Stimulated activated CD4-positive, alpha-beta T cell treated with anti-CD3 and anti-CD28 coated beads, Interleukin-12 subunit alpha, Interleukin-12 subunit beta, amount 100 ng/mL, for 24 hours (primary cell): ENCODE measurements around the gene JADE1.

ENCODE experiments used
- DNase-seq, 2 experiments: peaks; one replicate each; pipeline ENCODE4 v3.0.0-alpha.2; 2020; ENCODE audit warnings: low read depth in 2 of 2

Gene JADE1

DNA sequence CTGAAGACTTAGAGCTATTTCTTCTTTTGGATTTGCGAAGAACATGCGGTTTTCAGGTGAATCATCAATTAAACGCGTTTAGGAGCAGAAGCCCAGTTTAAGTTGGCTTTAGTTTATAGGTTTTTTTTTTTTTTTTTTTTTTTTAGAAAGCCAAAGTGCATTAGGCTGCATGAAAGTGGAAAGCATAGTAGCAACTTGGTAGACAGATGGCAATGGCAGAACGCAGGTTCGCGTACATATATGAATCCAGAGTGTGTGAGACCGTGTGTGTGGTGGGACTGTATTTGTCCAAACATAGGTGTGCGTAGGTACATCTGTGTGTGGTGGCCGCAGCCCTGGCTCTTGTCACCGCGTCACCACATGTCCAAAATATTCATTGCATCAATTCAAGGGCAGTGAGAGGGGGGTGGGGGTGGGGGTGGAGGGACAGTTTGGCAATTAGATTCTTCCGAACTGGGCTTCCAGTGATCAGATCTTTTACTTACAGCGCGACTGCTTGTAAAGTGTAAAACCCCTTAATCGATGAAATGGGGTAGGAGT is 901 bp downstream of the JADE1 start:
- no peak for DNase-seq

GRCh38 chr4:128810871-128811570 is 1.5 kb downstream of the JADE1 start:
- DNase-seq, result peak; percentile 70 to 73

DNA sequence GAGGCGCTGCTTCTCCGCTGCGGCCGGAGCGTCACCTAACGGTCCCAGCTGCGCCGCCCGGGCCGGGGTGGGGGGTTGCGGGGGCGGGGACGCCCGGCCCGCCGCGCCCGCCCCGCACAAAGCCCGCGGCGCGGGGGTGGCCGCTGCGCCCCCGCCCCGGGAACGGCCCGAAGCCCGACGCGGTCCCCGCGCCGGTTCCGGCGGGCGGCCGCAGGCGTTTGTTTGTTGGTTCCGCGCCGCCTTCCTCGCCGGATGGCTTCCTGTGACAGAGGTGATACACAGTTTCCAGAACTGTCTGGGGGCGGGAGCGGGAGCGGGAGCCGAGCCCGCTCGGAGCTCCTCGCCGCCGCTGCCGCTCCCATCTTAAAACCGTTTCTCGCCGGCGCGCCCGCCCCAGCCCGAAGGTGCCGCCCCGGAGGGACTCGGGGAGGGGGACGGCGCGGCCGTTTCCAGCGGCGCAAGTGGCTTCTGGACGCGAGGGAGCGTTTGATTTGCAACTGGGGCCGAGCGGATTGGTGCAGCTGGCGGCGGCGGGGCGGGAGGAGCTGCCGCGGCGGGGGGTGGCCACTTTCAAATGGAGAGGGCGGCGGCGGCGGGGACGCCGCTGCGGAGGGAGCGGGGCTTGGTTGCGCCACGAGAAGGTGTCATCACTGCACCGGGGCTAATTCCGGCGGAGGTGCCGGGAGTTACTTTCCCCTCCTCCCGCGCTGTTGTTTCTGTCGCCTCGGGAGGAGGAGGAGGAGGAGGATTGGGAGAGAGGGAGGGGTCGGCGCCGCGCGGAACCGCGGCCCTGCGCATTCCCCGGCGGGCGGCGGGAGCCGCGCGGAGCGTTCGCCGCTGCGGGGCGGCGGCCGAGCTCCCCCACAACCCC is 2.3 kb downstream of the JADE1 start:
- DNase-seq, result peak; percentile 71 to 79

DNA sequence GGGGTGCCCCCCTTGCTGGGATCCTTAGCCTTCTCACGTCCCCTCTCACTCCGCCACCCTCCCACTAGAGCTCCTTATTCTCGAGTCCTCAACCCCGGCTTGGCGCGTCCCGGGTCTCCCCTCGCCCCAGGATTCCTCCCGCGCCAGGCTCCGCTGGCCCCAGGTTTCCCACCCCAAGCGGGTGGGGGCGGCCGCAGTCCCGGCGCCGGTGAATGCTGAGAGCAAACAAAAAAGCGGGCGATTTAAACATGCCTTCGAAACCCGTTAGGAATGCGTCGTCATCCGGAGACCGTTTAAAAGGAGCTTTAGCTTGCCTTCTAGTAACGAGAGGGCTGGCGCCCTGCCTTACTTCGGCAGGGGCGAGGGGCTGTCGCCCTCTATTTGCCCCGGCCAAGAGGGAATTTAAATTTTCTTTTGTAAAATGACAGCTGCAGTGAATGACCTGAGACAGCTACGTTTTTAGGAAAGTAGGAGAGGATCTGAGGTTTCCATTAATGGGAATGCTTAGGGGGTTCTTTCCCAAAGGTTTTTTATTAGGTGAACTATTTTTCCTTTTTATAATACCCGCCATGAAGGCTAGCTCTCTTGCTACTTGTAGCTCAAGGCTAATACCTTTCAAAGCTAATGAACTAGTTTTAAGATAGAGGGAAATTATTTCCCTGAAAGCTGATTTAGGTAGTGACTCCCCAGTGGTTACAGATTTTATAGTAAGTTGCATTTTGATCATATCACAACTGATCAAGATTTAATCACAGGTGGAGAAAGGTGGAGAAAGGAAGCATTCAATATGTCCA is 3.1 kb downstream of the JADE1 start:
- DNase-seq, result no peak

DNA sequence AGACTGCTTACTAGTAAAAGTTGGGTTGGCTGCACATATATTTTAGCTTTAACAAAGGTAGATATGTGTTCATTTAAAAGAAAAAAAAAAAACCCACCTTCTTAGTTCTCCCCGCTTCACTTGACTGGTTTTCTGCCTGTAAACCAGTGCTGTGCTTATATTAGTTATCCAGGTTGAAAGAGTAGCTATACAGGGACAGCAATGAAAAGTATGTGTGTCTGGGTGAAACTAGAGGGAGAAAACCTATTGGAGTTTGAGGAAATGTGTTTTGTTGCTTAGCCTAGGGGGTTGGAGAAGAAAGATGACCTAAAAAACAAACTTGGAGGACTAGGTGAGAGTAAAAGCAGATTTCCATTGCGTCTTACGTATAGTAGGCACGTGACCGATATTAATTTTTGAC is 4.5 kb downstream of the JADE1 start:
- no peak for DNase-seq

DNA sequence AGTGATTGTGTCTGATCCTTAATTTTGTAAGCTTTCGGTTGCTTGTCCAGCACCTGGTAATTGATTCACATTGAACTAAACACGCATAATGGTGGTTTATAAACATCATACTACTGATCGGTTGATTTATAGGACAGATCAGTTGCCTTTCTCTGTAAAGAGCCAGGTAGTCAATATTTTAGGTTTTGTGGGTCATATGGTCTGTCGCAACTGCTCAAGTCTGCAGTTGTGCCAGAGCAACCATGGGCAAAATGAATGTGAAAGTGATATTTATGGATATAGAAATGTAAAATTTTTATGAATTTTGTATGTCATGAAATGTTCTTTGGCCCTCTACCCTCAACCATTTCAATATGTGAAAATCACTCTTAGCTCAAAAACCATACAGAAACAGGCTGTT is 8.9 kb downstream of the JADE1 start:
- no peak for DNase-seq

DNA sequence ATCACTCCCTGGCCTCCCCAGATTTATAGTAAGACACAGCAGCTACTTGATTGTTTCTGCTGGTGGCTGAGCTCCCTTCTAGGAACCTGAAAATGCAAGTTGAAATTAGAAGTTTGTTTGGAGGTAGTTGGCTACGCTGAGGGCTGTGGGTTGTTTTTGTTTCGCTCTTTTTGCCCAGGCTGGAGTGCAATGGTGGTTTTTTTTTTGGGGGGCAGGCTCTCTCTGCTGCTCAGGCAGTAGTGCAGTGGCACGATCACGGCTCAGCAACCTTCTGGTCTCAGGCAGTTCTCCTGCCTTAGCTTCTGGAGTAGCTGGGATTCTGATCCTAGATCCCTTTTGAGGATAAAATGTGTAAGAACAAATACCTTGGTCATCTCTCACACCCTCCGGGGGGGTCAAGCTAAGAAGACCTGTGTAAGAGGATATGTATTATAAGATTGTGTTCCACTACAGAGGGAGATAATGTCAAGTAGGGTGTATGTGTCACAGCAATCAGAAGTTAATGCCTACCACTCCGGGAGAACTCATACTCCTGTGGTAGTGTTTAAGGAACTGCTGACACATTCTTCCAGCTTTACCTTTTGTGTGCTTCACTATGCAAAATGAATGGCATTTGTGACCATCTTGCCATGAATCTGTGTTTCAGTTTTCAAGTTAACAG is 9.7 kb downstream of the JADE1 start:
- no peak for DNase-seq

DNA sequence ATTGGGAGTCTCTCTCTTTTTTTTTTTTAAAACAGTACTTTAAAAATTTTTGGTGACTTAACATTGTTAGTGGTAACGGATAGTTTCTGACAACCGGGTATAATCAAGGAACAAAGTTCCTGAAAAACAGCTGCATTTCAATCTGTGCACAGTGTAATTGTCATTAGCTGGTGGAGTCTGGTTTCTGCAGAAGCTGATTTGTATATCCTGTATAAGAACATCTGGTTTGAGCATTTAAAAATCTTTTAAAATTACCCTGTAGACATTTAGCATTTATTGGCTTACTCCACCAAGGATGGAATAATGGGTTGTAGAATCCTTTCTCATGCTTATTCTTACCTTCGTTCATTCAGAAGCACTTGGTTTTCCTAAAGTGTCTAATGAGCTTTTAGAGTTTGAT is 11.2 kb downstream of the JADE1 start:
- no peak for DNase-seq

- no peak for DNase-seq
Measured at GRCh38 chr4:128821151-128821550, 11.7 kb downstream of the JADE1 start.

GRCh38 chr4:128823025-128823661 is 13.6 kb downstream of the JADE1 start:
- no peak for DNase-seq

DNA sequence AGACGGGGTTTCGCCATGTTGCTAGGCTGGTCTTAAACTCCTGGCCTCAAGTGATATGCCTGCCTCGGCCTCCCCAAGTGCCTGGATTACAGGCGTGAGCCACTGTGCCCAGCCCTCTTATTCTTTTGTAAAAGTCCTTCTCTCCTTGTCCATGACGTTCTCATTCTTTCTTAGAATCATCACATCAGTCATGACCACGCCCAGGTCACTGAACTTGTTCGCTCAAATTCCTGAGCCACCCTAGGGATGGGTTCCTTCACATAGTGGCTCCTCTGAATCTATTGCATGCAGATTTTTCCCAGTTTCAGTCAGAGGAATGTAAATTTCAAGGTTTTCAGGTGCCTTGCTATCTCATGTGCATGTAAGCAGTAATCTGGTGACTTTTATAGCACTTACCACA is 15.7 kb downstream of the JADE1 start:
- no peak for DNase-seq

DNA sequence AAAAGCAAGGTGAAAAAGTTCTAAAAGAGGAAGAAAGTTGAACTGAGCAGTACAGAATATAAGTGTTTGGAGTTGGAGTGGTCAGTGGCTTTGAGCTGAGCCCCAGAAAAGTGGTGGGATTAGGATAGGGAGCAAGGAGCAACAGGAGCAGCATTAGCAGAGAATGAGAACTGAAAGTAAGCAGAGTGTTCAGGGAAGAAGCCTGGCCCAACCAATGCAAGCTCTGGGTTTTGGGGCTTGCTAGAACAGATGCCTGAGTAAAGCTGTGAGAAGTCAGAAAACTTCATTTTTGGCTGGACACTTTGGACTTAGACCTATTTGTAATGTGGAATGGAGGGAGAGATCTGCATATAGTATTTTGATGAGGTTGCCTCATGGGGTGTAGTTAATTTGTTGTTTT is 17.8 kb downstream of the JADE1 start:
- no peak for DNase-seq

DNA sequence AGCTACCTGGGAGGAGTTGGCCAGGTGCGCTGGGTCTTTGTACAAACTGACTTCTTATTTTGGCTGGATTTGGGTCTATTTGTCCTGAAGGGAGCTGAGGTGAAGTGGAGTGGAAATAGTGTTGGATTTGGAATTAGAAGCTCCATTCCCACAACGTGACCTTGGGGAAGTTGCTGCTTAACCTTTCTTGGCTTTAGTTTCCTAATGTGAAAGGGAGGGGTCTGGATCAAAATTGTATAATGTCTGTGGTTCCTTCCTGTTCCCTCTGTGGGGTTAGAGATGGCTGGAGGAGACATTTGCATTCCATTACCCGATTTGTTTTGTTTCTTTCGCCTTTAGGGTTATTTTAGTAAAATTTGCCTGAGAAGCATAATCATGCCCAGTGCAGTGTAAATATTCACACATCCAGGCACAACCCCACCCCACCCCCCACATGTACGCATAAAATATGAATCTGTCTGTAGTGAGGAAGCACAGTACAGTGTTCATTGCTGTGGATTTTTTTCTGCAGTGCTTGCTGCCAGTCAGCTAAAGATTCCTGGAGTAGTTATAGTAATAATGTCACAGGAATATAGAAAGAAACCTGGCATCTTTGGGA is 21.5 kb downstream of the JADE1 start:
- DNase-seq, result no peak

DNA sequence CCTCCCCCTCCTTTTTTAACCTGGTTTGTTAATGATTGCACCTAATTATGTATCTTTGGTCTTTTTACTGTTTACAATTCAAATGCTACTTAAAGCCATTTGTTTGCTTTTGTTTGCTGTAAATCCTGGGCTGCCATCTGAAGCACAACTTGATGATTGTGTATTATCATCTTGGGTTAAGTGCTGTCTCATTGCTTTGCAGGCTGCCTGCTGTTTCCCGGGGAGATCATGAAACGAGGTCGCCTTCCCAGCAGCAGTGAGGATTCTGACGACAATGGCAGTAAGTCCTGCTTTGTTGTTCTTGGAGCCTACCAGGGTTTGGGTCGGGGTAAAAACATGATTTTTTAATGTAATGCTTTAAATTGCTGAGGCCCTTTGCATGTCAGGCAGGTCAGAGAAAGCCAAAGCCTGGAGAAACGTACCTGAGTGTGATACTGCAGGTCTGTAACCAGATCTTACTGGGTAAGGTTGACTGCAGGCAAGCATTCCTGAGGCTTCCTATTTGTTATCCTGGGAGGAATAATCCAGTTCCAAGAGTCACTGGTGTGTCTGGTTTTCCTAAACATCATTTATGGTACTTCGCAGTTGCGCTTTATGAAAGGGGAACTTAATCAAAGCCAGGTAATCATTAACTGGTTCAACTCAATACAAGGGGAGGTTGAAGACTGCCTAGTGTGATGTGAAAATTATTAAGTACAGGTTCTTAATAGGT is 22.2 kb downstream of the JADE1 start:
- no peak for DNase-seq

DNA sequence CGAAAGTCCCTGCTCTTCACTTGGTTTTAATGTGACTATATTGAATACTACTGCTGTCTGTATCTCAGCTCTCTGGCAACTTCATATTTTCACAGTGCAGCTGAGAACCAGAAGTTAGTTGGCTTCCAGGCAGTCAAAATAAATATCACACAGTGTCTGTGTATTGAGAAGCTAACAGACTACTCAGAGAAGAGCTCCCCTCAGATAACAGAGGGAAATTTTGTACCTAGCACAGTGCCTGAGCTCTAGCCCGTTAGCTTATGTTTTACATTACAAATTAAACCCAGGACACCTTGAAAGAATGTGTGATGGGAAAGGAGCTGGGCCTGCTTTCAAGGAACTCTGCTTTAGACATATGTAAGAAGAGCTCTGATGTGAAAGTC is 22.7 kb downstream of the JADE1 start:
- no peak for DNase-seq

DNA sequence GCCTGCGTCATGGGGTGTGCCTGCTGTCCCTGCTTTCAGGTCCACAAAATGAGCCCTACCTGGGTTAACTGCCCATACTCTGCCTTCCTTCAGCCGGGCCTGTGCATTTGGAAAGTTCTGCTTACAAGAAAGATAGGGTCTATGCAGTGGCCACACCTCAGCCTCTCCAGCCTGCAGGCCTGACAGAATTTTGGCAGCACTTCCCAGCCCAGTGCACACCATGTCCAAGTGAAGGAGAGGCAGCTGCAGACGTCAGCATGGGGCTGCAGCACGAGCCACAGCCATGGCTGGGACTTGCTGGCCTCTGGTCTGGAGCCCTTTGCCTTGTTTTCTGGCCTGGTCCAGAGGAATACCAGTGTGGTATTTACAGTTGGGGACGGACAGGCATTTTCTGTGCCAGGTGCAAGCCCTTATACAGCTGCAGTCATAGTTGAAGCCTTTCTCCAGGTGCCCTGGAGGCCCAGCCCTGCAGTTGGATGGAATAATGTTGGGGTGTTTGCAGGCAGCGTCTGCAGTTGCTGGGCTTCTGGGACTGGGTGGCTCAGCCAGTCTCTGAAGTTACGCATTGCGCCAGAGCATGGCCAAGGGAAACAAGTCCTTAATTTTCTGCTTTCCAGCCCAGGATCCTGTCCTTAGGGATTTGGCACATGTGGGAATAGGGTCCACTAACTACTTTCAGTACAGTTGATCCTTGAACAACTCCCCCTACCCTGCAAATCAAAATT is 26.2 kb downstream of the JADE1 start:
- DNase-seq, result no peak

DNA sequence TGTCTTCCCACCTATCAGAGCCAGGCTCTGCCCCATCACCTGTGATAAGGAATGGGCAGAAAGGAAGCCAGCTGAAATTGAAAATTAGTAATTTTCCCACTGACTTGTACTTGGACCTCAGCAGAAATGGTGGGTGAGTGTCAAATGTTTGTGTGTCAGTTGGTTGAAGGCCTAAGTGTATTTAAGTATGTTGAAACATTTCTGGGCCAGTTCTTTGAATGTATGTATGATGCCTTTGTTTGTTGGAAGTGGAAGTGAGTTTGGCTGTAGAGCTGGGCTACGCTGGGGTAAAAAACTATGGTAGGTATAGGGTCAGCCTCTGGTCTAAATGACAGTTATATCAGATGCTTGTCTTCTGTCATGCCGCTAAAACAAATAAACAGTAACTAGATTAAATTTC is 27.7 kb downstream of the JADE1 start:
- DNase-seq, result no peak

GRCh38 chr4:128837679-128838078 is 28.2 kb downstream of the JADE1 start:
- DNase-seq, result no peak

GRCh38 chr4:128840711-128841318 is 31.3 kb downstream of the JADE1 start:
- DNase-seq, result no peak
